Large intestine (tissue), 3 donors: ENCODE measurements around the gene MGAT1. TPM values are rescaled to one million over a fixed set of nuclear protein-coding genes. Genes with fewer than 3 reads are reported as not detected.
"Not testable (repeated sequence)": the region's sequence is repeated elsewhere in the genome, so short reads cannot be mapped to it uniquely, and the experiment has no call there.

ENCODE experiments used
- DNase-seq, 2 donors: peaks; one replicate each; pipeline versions ENCODE4 v3.0.0 to v3.0.0-alpha.2; 2013
- H3K27ac ChIP-seq: one replicate; pipeline ENCODE4 v1.5.1; 2013; ENCODE audit warnings: low read length
- H3K27me3 ChIP-seq: 2 replicates; pipeline ENCODE4 v1.6.1; 2013; ENCODE audit warnings: low read length; ENCODE audit not compliant: control insufficient read depth, insufficient read depth
- H3K36me3 ChIP-seq: 2 replicates; pipeline ENCODE4 v1.6.1; 2013; ENCODE audit warnings: low read length; ENCODE audit not compliant: control insufficient read depth, insufficient read depth
- H3K4me1 ChIP-seq: one replicate; pipeline ENCODE4 v1.6.1; 2013; ENCODE audit warnings: low read length; ENCODE audit not compliant: control insufficient read depth, insufficient read depth
- H3K4me3 ChIP-seq: one replicate; pipeline ENCODE4 v1.5.1; 2013; ENCODE audit warnings: low read length
- H3K9me3 ChIP-seq: one replicate; pipeline ENCODE4 v1.6.1; 2013; ENCODE audit warnings: mild to moderate bottlenecking, low read depth, low read length, moderate library complexity; ENCODE audit not compliant: control insufficient read depth
- WGBS: methylation state at CpG from one replicate; pipeline ENCODE4 v1.1.5; 2013; ENCODE audit warnings: low lambda C conversion rate; ENCODE audit not compliant: insufficient coverage; 5-methylcytosine and 5-hydroxymethylcytosine counted together
- polyA plus RNA-seq: library from polyadenylated mRNA; unstranded; fragments of 120-200 nt; gene quantifications from one replicate; pipeline ENCODE4 v1.2.1, GENCODE V29; 2013

The MGAT1 gene
- polyA plus RNA-seq, 1 donor = 110 TPM

DNA sequence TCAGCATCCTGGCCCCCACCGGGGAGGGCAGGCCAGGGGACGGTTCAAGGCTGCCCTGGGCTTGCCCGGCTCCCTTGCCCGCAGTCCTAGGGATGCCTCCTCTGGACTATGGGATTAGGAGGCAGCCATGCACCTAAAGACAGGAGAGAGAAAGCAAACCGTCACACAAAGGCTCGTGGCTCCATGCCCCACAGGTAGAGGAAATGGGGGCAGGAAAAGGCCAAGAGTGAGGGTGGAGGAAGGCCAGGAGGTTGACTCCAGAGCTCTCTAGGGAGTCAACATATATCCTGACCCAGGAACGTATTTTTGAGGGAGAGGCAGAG is 9.7 kb downstream of the MGAT1 start:
- no peaks in the 10 kb centered on the region for H3K4me1 ChIP-seq
- H3K36me3 ChIP-seq = peaks cover 58% of the 10 kb centered on the region
- WGBS = 40% methylated on average over 1 of the region's 7 CpGs

DNA sequence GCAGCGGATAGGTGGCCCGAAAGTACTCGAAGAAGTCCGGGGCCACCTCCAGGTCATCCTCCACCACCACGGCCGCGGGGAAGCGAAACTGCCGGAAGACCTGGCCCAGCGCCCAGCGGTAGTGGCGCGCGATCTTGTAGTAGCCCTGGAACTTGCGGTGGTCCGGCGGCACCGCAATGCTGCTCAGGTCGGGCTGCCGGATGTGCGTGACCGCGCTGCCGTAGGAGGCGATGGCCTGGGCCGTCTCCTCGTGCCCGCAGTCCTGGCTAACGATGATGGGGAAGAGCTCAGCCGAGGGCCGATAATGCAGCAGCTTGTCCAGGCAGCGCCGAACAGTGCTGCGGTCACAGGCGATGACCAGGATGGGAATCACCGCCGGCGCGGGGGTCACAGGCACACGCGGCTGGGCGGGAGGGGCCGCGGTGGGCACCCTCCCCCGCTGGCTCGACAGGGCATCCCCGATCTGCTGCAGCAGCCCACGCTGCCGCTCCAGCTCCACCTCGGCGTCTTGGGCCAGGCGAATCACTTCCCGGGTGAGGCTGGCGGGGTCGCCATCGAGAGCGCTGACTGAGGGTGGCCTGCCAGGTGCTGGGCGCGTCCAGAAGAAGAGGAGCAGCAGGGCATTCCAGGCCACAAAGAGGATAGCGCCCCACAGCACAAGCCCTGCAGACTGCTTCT is 10.2 kb downstream of the MGAT1 start:
- no CpG with 5 or more reads among the region's 60 CpGs for WGBS
- no peak for DNase-seq
- H3K4me3 ChIP-seq = no peak overlapping the region
- no peaks in the 10 kb centered on the region for H3K4me1 ChIP-seq
- H3K9me3 ChIP-seq = peaks cover 12% of the 10 kb centered on the region
- no peak overlapping the region for H3K27ac ChIP-seq
- H3K27me3 ChIP-seq = no peaks in the 10 kb centered on the region
- peaks cover 59% of the 10 kb centered on the region for H3K36me3 ChIP-seq

More for the DNA sequence above, 9.7 kb downstream of the MGAT1 start:
- Histone ChIP-seq H3K27me3 (no peaks in the 10 kb centered on the region), H3K9me3 (peaks cover 12% of the 10 kb centered on the region), H3K4me3 (no peak overlapping the region), H3K27ac (no peak overlapping the region)
- no peak for DNase-seq

DNA sequence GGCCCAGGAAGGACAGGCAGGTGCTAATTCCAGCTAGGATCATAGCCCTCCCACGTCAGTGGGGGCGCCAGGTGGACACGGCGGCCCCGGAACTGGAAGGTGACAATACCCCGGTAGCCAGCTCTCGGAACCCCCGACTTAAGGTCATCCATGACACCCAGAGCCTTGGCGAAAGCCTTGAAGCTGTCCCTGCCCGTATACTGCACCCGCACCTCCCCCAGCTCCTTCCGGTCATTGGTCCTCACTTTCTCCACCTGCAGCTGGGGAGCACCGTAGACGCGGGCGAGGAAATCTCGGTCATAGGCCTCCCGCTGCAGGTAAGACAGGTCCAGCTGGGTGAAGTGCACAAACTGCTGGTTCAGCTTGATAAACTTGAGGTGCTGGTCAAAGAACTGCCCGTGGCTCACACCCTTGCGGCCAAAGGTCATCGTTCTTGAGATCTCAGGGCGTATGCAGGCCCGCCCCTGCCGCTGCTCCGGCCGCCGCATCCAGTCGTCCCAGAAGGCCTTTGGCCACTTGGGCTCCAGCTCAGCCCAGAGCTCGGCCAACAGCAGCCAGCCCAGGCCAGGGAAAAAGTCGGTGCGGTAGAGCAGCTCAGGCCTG is 10.9 kb downstream of the MGAT1 start:
- H3K4me1 ChIP-seq = no peaks in the 10 kb centered on the region
- no CpG with 5 or more reads among the region's 31 CpGs for WGBS
- DNase-seq = no peak
- peaks cover 12% of the 10 kb centered on the region for H3K9me3 ChIP-seq
- H3K27me3 ChIP-seq = no peaks in the 10 kb centered on the region
- H3K36me3 ChIP-seq = peaks cover 59% of the 10 kb centered on the region
- H3K4me3 ChIP-seq = no peak overlapping the region
- no peak overlapping the region for H3K27ac ChIP-seq

DNA sequence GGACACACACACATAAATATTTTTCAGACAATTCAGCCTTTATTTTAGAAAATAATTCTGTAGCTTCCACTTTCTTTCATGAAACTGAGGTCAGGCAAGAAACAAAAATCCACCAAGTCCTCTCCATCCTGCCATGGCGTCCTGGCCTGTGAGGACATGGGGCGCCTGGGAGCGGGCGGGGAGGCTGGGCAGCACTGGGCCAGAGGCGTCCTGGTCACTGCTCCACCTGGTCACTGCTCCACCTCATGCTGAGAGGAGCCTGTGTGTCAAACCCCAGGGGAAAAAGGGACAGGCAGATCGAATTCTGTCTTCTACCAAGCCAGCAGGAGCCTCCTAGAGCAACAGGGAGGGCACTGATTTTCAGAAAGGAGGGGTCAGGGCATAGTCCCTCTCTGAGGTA is 12.1 kb downstream of the MGAT1 start:
- peaks cover 56% of the 10 kb centered on the region for H3K36me3 ChIP-seq
- no peak overlapping the region for H3K4me3 ChIP-seq
- no peak overlapping the region for H3K27ac ChIP-seq
- DNase-seq = no peak
- peaks cover 6% of the 10 kb centered on the region for H3K4me1 ChIP-seq
- H3K9me3 ChIP-seq = peaks cover 12% of the 10 kb centered on the region
- no CpG with 5 or more reads among the region's 6 CpGs for WGBS
- no peaks in the 10 kb centered on the region for H3K27me3 ChIP-seq

- no peak for DNase-seq
- Histone ChIP-seq H3K4me1 (peaks cover 10% of the 10 kb centered on the region), H3K27me3 (no peaks in the 10 kb centered on the region), H3K4me3 (no peak overlapping the region), H3K27ac (no peak overlapping the region), H3K36me3 (peaks cover 56% of the 10 kb centered on the region), H3K9me3 (peaks cover 12% of the 10 kb centered on the region)
- no CpG with 5 or more reads among the region's 8 CpGs for WGBS
Observed at GRCh38 chr5:180790020-180790419, 12.6 kb downstream of the MGAT1 start.

DNA sequence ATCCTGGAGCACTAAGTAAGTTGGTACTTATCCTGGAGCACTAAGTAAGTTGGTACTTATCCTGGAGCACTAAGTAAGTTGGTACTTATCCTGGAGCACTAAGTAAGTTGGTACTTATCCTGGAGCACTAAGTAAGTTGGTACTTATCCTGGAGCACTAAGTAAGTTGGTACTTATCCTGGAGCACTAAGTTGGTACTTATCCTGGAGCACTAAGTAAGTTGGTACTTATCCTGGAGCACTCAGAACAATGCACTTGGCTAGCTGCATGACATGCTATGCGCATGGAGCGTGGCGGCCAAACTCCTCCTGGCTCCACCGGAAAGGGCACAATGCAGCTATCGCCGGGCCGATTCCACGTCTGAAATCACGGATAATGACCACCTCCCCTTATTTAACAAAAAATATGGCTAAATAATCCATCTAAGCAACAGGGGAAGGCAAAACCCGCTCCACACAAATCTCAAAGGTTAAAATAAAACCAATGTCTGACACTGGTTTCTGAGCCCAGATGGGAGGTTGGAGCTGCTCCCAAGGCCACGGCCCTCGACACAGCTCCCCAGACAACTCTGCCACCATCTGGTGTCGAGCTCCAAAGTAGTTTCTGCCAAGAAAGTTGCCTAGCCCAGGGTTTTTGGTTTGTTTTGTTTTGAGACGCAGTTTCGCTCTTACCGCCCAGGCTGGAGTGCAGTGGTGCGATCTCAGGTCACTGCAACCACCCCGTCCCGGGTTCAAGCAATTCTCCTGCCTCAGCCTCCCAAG is 13.8 kb downstream of the MGAT1 start:
- not testable (repeated sequence) for H3K27me3 ChIP-seq, H3K4me1 ChIP-seq, H3K4me3 ChIP-seq, H3K27ac ChIP-seq, DNase-seq
- H3K9me3 ChIP-seq = peaks cover 12% of the 10 kb centered on the region
- WGBS = 100% methylated on average over 3 of the region's 19 CpGs
- peaks cover 53% of the 10 kb centered on the region for H3K36me3 ChIP-seq

DNA sequence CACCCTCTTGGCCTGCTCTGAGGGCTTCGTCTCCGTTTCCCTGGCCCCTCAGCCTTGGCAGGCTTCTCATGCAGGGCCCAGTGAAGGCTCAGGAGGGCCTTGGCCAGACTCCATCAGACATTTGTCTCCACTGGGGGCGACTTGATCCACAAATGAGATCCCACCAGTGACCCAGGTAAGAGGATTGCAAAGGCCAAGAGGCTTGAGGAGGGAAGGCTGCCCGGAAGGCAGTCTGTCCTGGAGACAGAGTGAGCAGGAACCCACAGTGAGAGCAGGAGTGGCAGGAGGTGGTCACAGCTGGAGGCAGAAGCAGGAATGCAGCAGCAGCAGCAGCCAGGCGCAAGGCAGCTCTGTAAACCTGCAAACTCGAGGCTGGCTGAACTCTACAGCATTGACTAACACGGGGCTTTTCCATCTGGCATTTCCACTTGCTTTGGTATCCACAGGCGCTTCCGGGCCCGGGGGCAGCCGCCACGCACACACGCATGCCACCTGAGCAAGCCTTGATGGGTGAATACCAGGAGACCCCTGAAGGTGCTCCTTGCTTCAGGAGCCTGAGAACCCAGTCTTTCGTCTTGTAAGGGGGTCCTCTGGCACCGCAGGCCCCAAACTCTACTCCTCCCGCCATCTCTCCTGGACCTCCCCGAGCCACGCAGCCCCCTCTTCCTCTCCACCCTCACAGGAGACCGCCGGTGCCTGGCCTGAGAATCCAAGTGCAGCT is 14.7 kb downstream of the MGAT1 start:
- Histone ChIP-seq H3K36me3 (peaks cover 48% of the 10 kb centered on the region), H3K4me3 (no peak overlapping the region), H3K4me1 (peaks cover 10% of the 10 kb centered on the region), H3K27me3 (no peaks in the 10 kb centered on the region), H3K9me3 (peaks cover 12% of the 10 kb centered on the region), H3K27ac (no peak overlapping the region)
- DNase-seq = no peak
- 100% methylated on average over 1 of the region's 20 CpGs for WGBS

- Histone ChIP-seq H3K4me1 (peaks cover 10% of the 10 kb centered on the region), H3K36me3 (peaks cover 37% of the 10 kb centered on the region), H3K27me3 (no peaks in the 10 kb centered on the region), H3K27ac (peak overlapping the region; percentile 62), H3K9me3 (peaks cover 2% of the 10 kb centered on the region), H3K4me3 (no peak overlapping the region)
- DNase-seq = no peak
- no CpG with 5 or more reads among the region's 21 CpGs for WGBS
Observed at GRCh38 chr5:180786531-180787398, 15.8 kb downstream of the MGAT1 start.

GRCh38 chr5:180785794-180786221 is 16.8 kb downstream of the MGAT1 start:
- no CpG with 5 or more reads among the region's 5 CpGs for WGBS
- Histone ChIP-seq H3K4me1 (peaks cover 10% of the 10 kb centered on the region), H3K36me3 (peaks cover 27% of the 10 kb centered on the region), H3K27ac (peak overlapping the region; percentile 62), H3K27me3 (no peaks in the 10 kb centered on the region), H3K4me3 (no peak overlapping the region), H3K9me3 (no peaks in the 10 kb centered on the region)
- no peak for DNase-seq
